HG03045 (cell line): ENCODE results near the gene PRAMEF15.
"Not testable (repeated sequence)": the region's sequence is repeated elsewhere in the genome, so short reads cannot be mapped to it uniquely, and the experiment has no call there.

Experiments
- ATAC-seq: cut with Tn5 transposase; IDR thresholded peaks from one replicate; pipeline ENCODE4 v1.9.1; 2021; ENCODE audit warnings: mild to moderate bottlenecking, moderate library complexity; ENCODE audit not compliant: unreplicated experiment

PRAMEF15 gene

DNA sequence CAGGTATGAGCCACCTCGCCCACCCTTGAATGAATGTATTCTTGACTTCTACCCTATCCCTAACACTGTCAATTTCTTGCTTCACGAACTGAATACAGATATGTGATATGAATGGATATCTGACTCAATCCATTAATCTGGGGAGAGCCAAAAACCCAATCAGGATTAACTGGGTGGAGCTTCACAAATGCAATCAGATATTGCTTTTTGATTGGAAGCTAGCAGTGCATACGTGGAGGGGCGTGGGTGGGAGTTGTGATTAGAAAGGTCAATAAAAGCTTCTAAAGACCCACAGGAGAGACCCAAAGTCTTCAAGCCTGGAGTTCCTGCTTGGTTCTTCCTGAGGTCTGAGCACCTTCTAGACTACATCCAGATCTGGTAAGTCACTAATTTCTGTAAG is at the start of gene PRAMEF15:
Gene PRAMEF15, plus strand, starts transcription at position 301 of the 400 bp plus-strand sequence. CDS start 2,827 bp downstream, outside the sequence.
- ATAC-seq, result not testable (repeated sequence)

DNA sequence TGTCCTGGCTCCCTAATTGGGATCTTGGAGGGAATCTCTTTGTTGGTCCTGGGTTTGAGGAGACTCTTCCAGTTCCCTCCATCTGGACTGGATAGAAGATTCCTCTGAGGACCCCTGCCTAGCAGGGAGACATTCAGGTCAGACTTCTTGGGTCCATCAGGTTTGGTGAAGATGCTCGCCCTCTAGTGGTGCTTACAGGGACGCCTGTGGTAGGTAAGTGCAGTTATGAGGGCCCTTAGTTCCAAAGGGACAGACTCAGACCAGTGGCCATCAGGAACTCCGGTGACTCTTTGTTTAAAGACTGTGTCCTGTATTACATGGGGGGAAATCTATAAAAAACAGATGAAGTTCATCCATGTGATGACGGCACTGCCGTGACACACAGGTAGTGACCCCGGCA is 38.4 kb upstream of the PRAMEF15 start:
- not testable (repeated sequence) for ATAC-seq

DNA sequence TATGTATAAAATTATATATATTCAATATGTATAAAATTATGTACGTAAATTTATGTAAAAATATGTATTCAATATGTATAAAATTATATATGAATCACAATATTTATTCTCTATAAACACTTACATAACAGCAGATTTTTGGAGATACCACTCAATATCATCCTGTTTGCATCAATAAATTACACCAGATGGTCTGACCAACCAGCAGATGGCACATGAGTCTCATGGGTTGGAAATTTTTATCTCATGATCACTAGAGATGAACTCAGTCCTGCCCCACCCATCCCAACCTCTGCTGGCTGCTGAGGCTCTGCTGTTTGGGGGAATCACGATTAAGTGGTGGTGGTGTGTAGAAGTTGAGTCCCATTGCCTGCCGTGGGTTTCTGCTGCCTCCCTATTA is 35.8 kb upstream of the PRAMEF15 start:
- not testable (repeated sequence) for ATAC-seq

DNA sequence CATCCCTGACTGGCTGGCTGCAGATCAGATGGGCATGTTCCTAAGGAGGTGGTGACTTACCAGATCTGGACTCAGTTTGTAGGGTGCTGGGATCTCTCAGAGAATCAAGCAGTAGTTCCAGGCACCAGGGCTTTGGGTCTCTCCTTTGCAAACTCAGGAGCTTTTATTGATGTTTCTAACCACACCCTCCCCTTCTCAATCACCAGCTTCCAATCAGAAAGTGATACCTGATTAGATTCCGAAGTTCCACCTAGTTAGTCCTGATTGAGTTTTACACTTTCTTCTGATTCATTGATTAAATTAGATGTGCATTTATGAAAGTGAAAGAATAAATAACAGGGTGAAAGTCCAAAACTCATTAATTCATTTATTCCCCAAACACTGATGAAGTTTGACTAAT is 30.3 kb upstream of the PRAMEF15 start, which contains the start of gene PRAMEF8:
Gene PRAMEF8, minus strand, starts transcription at position 101 of the 400 bp plus-strand sequence. CDS start 1,046 bp downstream, outside the sequence.
- not testable (repeated sequence) for ATAC-seq

DNA sequence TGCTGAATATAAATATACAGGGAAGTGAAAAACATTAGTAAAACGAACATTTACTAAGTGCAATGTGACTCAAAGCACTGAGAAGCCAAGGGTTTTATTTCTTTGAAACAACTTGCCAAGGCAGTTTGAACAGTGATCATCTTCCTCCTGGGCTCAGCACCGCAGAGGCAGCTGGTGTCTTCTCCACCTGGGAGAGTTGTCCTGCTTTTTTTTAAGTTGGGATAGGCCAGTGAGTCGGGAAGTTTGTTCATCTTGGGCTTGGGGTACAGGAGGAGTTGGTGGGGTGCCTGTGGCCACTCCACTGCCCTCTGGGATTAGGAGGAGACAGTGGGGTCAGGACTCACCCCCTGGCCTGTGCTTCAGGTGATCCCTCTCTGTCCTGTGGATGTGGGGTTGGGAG is 26.4 kb upstream of the PRAMEF15 start:
- ATAC-seq, result not testable (repeated sequence)

DNA sequence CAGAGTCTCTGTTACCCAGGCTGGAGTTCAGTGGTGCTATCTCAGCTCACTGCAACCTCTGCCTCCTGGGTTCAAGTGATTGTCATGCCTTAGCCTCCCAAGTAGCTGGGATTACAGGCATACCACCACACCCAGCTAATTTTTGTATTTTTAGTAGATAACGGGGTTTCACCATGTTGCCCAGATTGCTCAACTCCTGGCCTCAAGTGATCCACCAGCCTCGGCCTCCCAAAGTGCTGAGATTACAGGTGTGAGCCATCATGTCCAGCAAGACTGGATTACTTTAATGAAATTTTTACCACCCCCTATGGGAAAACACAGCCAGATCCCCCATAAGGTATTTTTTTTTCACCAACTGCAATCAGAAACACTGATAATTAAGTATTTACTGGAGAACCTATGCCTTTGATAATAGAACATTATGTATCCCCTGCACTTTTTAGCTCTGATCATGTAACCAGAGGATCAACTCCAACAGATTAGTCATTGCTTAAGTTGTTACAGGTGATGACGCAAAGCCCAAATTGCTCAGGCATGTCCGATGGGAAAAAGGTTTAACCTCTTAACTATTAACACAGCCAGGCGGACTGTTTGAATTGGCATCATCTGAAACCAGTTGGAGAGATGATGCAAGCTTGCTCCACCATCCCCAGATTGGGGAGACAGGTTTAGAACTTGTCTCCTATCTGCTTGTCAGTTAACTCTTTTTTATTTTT is 18.0 kb upstream of the PRAMEF15 start:
- not testable (repeated sequence) for ATAC-seq

DNA sequence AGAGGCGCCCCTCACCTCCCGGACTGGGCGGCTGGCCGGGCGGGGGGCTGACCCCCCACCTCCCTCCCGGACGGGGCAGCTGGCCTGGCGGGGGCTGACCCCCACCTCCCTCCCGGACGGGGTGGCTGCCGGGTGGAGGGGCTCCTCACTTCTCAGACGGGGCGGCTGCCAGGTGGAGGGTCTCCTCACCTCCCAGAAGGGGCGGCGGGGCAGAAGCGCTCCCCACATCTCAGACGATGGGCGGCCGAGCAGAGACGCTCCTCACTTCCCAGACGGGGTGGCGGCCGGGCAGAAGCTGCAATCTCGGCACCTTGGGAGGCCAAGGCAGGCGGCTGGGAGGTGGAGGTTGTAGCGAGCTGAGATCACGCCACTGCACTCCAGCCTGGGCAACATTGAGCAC is 16.7 kb upstream of the PRAMEF15 start:
- not testable (repeated sequence) for ATAC-seq

DNA sequence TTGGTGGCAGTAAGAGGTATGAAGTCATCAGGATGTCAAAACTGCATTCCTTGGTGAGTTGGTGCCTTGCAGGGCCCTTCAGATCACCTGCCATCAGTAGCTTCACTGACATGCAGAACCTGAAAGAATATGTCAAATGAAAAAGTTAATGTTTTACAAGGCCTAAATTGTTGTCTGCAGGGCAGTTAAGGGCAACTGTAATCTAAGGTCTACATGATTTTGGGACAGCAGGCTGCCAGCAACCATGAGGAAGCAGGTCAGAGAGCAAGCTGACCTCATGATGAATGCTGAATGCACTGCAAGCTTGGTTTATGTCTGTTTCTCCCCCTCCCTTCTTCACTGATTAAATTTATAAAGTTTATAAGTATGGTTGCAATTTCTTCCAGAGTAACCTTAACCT is 13.2 kb upstream of the PRAMEF15 start:
- not testable (repeated sequence) for ATAC-seq

DNA sequence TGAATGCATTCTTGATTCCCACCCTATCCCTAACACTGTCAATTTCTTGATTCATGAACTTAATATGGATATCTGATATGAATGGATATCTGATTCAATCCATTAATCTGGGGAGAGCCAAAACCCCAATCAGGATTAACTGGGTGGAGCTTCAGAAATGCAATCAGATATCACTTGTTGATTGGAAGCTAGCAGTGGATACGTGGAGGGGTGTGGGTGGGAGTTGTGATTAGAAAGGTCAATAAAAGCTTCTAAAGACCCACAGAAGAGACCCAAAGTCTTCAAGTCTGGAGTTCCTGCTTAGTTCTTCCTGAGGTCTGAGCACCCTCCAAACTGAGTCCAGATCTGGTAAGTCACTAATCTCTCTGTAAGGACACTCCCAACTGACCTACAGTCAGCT is 12.1 kb upstream of the PRAMEF15 start, which contains the start of gene PRAMEF33:
Gene PRAMEF33, plus strand, starts transcription at position 301 of the 400 bp plus-strand sequence. CDS start 2,416 bp downstream, outside the sequence.
- not testable (repeated sequence) for ATAC-seq

DNA sequence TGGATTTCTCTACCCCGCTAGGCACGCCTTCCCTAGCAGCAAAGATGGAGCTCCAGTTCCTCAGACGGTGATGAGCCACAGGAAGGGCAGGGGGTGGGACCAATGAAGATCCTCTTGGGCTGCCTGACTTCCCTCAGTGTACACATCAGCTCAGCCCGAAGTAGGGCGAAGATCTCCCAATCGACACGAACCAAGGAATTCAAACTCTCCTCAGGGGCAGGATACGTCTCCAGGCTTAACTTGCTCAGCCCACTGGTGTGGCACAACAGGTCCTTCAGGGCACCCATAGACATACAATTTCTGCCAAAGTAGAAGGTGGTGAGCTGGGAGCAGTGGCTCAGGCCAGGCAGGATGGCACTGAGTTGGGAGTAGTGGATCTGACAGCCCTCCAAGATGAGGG is 27.1 kb downstream of the PRAMEF15 start:
- ATAC-seq, result not testable (repeated sequence)

DNA sequence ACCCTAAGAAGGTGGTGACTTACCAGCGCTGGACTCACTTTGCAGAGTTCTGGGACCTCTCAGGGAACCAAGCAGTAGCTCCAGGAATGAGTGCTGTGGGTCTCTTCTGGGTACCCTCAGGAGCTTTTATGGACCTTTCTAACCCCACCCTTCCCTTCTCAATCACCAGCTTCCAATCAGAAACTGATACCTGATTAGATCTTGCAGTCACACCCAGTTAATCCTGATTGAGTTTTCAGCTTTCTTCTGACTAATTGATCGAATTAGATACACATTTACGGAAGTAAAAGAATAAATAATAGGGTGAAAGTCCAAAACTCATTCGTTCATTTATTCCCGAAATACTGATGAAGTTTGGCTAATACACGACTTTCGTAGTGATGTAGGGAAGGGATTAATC is 31.7 kb downstream of the PRAMEF15 start, which contains the start of gene PRAMEF14:
Gene PRAMEF14, minus strand, starts transcription at position 101 of the 400 bp plus-strand sequence. CDS start 1,820 bp downstream, outside the sequence.
- ATAC-seq, result not testable (repeated sequence)

DNA sequence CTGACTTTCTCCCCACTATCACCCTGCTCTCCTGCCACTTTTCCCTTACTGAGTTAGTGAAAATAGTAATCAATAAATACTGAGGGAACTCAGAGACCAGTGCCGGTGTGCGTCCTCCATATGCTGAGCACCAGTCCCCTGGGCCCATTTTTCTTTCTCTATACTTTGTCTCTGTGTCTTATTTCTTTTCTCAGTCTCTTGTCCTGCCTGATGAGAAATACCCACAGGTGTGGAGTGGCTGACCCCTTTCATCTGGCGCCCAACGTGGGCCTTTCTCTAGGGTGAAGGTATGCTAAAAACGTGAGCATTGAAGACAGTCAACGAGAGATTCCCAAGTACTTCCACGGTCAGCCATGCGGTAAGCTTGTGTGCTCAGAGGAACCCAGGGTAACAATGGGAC is 38.1 kb downstream of the PRAMEF15 start:
- not testable (repeated sequence) for ATAC-seq

DNA sequence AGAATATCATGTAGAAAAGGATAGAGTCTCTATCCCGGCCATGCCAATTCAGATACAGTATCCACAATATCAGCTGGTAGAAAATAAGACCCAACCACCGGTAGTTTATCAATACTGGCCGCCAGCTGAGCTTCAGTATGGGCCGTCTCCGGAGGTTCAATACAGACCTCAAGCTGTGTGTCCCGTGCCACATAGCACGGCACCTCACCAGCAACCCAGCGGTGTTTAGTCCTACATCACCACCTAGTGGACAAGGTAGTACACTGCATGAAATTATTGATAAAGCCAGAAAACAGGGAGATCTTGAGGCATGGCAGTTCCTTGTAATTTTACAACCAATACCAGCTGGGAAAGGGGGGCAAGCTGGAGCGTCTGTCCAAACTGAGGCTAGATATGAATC is 39.1 kb downstream of the PRAMEF15 start:
- ATAC-seq, result not testable (repeated sequence)

DNA sequence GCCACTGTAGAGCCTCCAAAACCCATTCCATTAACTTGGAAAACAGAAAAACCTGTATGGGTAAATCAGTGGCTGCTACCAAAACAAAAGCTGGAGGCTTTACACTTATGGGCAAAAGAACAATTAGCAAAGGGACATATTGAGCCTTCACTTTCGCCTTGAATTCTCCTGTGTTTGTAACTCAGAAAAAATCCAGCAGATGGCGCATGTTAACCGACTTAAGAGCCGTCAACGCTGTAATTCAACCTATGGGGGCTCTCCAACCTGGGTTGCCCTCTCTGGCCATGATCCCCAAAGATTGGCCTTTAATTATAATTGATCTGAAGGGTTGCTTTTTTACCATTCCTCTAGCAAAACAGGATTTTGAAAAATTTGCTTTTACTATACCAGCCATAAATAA is 41.4 kb downstream of the PRAMEF15 start:
- not testable (repeated sequence) for ATAC-seq

DNA sequence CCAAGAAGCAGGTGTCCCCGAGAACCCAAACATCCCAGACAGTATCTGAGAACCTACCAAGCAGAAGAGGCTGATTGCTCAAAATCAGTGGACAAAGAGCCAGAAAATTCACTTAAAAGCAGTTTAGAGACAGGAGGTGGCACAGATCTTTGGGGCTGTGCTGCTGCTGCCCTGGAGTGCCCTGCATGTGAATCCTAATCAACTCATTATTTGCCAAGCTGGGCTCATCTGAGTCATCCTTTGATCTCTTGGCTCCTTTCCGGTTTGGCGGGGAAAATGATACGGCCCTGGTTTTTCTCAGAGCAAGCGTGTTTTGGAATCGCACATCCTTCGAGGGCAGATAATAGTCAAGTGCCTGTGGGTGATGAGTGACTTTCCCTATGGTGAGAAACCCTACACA is 47.0 kb downstream of the PRAMEF15 start:
- ATAC-seq, result not testable (repeated sequence)

DNA sequence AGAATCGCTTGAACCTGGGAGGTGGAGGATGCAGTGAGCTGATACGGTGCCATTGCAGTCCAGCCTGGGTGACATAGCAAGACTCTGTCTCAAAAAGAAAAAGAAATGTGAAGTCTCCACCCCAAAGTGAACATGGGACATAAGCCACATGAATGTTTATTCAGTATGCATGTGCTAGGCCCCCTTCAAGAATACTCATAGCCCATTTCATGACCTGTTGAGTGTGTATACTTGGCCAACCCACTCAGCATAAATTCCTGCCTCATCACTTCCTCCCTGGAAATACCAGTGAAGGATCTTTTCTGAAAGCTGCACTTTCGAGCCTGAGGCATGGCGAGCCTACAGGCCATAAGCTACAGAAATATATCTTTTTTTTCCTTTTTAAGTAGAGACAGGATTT is 49.5 kb downstream of the PRAMEF15 start:
- ATAC-seq, result not testable (repeated sequence)

DNA sequence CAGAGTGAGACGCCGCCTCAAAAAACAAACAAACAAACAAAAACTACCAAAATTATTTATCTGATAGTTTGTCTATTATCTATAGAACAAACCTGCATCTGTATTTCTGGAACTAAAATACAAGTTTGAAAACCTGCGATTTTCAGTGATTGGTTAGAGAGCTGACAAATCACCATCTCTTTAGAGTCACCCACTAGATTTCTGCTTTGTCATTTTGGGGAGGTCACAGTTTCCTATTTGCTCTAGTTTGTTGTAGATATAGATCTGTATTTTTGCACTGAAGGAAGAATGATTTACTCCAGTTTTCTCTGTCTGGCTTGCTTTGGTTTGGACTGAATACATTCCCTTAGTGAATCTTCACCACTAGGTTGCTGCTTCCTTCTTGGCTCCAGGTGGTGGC is 51.2 kb downstream of the PRAMEF15 start:
- not testable (repeated sequence) for ATAC-seq

DNA sequence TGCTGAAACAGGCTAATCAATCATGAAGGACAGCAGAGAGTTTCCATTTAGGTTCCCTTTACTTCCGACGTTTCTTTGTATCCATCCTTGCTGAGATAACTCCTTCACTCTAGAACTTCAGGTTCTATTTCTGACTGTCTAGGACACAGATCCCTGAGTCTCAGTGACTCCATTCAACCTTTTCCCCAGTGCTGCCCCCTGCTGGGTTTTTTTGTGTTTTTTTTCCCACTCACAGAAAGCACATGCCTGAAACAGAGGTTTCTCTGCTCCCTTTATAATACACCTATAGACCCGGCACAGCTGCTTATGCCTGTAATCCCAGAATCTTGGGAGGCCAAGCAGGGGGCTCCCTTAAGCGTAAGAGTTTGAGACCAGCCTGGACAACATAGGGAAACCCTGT is 53.2 kb downstream of the PRAMEF15 start:
- not testable (repeated sequence) for ATAC-seq
